Kidney (tissue), 14 donors: ENCODE measurements around the gene FTH1. TPM values are rescaled to one million over a fixed set of nuclear protein-coding genes. Genes with fewer than 3 reads are reported as not detected.
A peak's percentile ranks its signal among the peaks of the same experiment; 100 is the strongest.

Source experiments
- DNase-seq, 5 donors: peaks; one replicate each; pipeline ENCODE4 v3.0.0-alpha.2; 2013 to 2020
- FAIRE-seq: peaks from 2 replicates; lab custom pipeline; 2012; peaks lifted over from hg19 to GRCh38; lab: Jason Lieb, UNC
- H3K27ac ChIP-seq, 2 donors: one replicate each; pipeline ENCODE4 v1.7.0; 2013; ENCODE audit warnings: low read depth in 2 of 2, low read length in 2 of 2, inconsistent platforms in 1 of 2
- H3K27me3 ChIP-seq: one replicate; pipeline ENCODE4 v1.7.1; 2013; ENCODE audit warnings: low read length, inconsistent platforms; ENCODE audit not compliant: control insufficient read depth, insufficient read depth
- H3K36me3 ChIP-seq, 3 donors: one replicate each; pipeline versions ENCODE4 v1.7.0 to v1.7.1; 2013; ENCODE audit warnings: low read length in 3 of 3, control low read depth in 1 of 3, inconsistent platforms in 1 of 3; ENCODE audit not compliant: insufficient read depth in 3 of 3, control insufficient read depth in 2 of 3
- H3K4me1 ChIP-seq, 3 donors: one replicate each; pipeline versions ENCODE4 v1.7.0 to v1.7.1; 2013; ENCODE audit warnings: low read length in 3 of 3, inconsistent platforms in 1 of 3, low read depth in 1 of 3; ENCODE audit not compliant: control insufficient read depth in 2 of 3, insufficient read depth in 2 of 3
- H3K4me3 ChIP-seq, 3 donors: one replicate each; pipeline versions ENCODE4 v1.7.0 to v1.8.1; 2013; ENCODE audit warnings: low read length in 3 of 3, control low read depth in 1 of 3, inconsistent platforms in 1 of 3
- H3K9ac ChIP-seq, 3 donors: one replicate each; pipeline versions ENCODE4 v1.7.0 to v1.7.1; 2013; ENCODE audit warnings: low read length in 3 of 3, control low read depth in 1 of 3, inconsistent platforms in 1 of 3
- H3K9me3 ChIP-seq, 3 donors: one replicate each; pipeline versions ENCODE4 v1.7.0 to v1.7.1; 2013; ENCODE audit warnings: low read length in 3 of 3, control low read depth in 1 of 3, inconsistent platforms in 1 of 3; ENCODE audit not compliant: control insufficient read depth in 2 of 3, insufficient read depth in 1 of 3
- CTCF ChIP-seq: IDR thresholded peaks from 3 replicates; pipeline ENCODE4 v1.5.1; 2012; ENCODE audit warnings: mild to moderate bottlenecking, moderate library complexity, borderline replicate concordance; ENCODE audit not compliant: insufficient read depth; ENCODE audit errors: extremely low read depth
- intact Hi-C: fragments of 100-400 bp; cut with DNase I; formaldehyde crosslinking; loops from one replicate; pipeline ENCODE4 v1.11.1; 2022
- polyA plus RNA-seq: library from polyadenylated mRNA; stranded (reverse); fragments of 350-450 nt; fragmentation: Illumina TruSeq; extraction: RNeasy Lipid Tissue Mini Kit (QIAGEN cat#74804); gene quantifications from one replicate; pipeline ENCODE4 v1.2.3, GENCODE V29; 2014; ENCODE audit warnings: low read depth, low replicate concordance; ENCODE audit not compliant: insufficient read depth
- total RNA-seq: library from RNA; stranded (reverse); fragmentation: NEBNext Ultra II Directional; extraction: Animal tissue kit (Norgen Biotek cat#: 25700); gene quantifications from one replicate; pipeline ENCODE4 v1.2.1, GENCODE V29; 2021
- donor health status: control.
- donor health status: control.
- donor health status: control.
- donor health status: control.
- donor health status: control.
- donor health status: DM: yes; HTN: yes; CAD: no.
- donor health status: Normal renal cell carcinoma (clear cell type).

The FTH1 gene
- total and polyA plus RNA-seq, 2 donors from 2014 or later, result 3,221 to 7,914 TPM

GRCh38 chr11:61945191-61945590, 22.2 kb downstream of the FTH1 start:
- no peak for TF ChIP-seq CTCF
- intact Hi-C loops, result loop anchor here (5.0 kb wide), 1 partner anchor 43 kb away; no protein-coding TSS in a partner anchor
- peaks cover 0 to 7% (median 3%) of the 10 kb centered on the region in 3 donors for H3K4me1 ChIP-seq
- H3K27me3 ChIP-seq, result no peaks in the 10 kb centered on the region
- no peak overlapping the region for H3K4me3 ChIP-seq
- H3K9ac ChIP-seq, result no peak overlapping the region
- no peak overlapping the region for H3K27ac ChIP-seq
- no peak for FAIRE-seq
- H3K9me3 ChIP-seq, result no peaks in the 10 kb centered on the region
- H3K36me3 ChIP-seq, result no peaks in the 10 kb centered on the region
- no peak for DNase-seq

GRCh38 chr11:61940466-61940865, 27.0 kb downstream of the FTH1 start:
- Histone ChIP-seq H3K27ac (no peak overlapping the region), H3K36me3 (no peaks in the 10 kb centered on the region), H3K4me1 (no peaks in the 10 kb centered on the region), H3K4me3 (no peak overlapping the region), H3K9ac (no peak overlapping the region), H3K27me3 (no peaks in the 10 kb centered on the region), H3K9me3 (peaks cover 0 to 2% (median 0%) of the 10 kb centered on the region in 3 donors)
- no peak for TF ChIP-seq CTCF
- FAIRE-seq (no peak), DNase-seq (no peak)
- intact Hi-C loops, result no loop called here

DNA sequence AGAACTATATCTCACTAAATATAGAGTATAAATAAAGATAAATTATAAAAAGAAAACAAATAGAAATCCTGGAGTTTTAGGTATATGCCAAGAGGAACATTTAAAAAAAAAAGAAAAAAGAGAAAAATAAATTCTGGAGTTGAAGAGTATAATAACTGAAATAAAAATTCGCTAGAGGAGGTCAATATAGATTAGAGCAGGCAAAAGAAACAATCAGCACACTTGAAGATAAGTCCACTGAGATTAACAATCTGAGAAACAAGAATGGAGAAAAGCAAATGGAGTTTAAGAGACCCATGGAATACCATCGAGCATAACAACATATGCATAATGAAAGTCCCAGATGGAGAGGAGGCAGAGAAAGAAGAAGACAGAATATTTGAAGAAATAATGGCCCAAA, 31.6 kb downstream of the FTH1 start:
- intact Hi-C loops, result no loop called here
- Histone ChIP-seq H3K27ac (no peak overlapping the region), H3K4me1 (no peaks in the 10 kb centered on the region), H3K9me3 (peaks cover 0 to 2% (median 0%) of the 10 kb centered on the region in 3 donors), H3K36me3 (no peaks in the 10 kb centered on the region), H3K27me3 (no peaks in the 10 kb centered on the region), H3K4me3 (no peak overlapping the region), H3K9ac (no peak overlapping the region)
- no peak for TF ChIP-seq CTCF
- DNase-seq, result no peak
- no peak for FAIRE-seq

DNA sequence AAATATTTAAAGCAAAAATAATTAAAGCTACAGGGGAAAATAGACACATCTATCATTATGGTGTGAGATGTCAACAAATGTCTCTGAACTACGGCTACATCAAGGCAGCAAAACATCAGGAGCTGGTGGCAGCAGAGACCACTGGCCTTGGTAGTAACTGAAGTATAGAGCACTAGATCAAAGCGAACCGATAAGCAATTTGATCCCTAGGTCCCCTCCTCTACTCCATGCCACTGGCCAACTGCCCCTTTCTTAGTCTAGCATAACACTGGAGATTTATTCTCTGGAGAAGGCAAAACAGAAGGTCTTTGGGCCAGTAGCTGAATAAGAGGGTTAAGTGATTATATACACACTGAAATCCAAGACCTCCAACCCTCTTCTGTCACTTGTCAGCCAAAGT, 36.5 kb downstream of the FTH1 start:
- H3K9me3 ChIP-seq, result no peaks in the 10 kb centered on the region
- H3K9ac ChIP-seq, result no peak overlapping the region
- no peak overlapping the region for H3K4me3 ChIP-seq
- H3K36me3 ChIP-seq, result no peaks in the 10 kb centered on the region
- no peaks in the 10 kb centered on the region for H3K4me1 ChIP-seq
- DNase-seq (peak in 1 of 5 donors; percentile 19), FAIRE-seq (no peak)
- no peaks in the 10 kb centered on the region for H3K27me3 ChIP-seq
- no peak overlapping the region for H3K27ac ChIP-seq
- TF ChIP-seq CTCF, result no peak
- intact Hi-C loops, result no loop called here
